GM19193 (cell line): ENCODE data around the gene BCOR.

Source experiments
- POLR2A ChIP-seq: IDR thresholded peaks from 4 replicates; pipeline ENCODE4 v1.6.1; 2011; ENCODE audit not compliant: insufficient read depth, insufficient read length; ENCODE audit errors: extremely low read depth

Gene BCOR

DNA sequence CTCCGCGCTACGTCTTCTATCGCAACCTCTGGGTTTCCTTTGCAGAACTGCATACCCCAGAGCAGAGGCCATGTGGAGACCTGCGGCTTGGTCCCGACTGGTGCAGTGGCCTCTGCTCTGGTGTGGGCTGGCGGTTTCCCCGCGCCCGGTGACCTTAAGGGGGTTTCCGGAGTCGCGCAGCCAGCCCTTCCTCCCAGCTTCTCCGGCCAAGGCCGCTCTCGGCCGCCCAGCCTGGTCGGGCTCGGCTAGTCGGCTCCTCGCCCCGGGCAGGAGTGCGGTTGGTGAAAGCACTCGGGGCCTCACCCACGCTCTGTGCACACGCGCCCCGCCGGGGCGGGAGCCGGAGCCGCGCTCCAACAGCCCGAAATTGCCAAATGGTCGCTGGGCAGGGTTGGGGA lies 84.9 kb downstream of the BCOR start:
- no peak for TF ChIP-seq POLR2A

GRCh38 chrX:40012039-40012867 lies 85.5 kb downstream of the BCOR start:
- TF ChIP-seq POLR2A, result no peak

GRCh38 chrX:40011322-40012038 lies 86.3 kb downstream of the BCOR start:
- TF ChIP-seq POLR2A, result no peak

DNA sequence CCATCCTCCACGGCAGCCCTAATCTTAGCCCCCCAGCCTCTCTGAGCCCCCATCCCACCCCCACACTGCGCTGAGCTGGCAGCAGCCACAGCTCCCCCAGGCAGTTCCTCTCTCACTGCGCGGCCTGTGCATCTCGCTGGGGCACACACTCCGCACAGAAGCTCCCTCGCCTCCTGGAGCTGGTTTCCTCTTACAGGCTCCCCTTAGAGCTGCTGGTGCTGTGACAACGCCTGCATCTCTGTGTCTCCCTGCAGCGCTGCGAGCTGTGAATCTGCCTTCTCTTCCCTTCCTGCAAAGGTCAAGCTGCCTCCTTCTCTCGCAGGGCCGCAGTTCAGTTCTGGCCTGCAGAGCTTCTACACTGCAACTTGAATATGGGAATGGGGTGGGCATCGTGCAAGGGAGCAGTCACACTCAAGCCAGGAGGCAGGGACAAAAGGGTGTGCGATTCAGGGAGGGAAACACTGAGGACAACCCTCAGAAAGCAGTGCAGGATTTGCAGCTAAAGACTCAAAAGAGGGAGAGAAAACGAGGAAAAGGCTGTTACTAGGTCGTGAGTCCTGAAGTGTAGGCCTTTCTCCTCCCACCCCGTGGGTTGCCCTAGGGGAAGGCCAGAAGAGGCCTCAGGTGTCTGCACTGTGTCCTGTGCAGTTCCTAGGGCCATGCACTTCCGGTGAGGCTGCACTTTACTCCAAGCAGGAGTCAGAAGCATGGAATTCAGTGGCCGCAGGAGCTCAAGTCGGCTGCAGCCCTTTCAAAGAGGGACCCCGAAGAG lies 87.0 kb downstream of the BCOR start:
- TF ChIP-seq POLR2A, result no peak

DNA sequence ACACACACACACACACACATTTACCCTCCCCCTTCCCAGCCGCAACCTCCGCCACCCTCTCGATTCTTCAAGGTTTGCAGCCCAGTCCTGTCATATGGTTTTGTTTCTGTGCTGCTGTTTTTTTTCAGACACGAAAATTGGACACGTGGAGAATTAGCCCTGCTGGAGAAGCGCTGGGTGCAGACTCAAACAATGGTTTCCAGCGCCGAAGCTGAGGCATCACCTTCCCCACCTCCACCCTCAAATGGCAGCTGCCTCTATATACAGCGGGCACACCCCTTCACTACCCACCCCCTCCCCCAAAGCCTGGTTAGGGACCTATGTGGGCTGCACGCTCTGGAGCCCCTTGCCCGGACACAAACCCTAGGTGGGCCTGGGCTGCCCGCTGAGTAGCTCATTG lies 87.9 kb downstream of the BCOR start:
- TF ChIP-seq POLR2A, result no peak

GRCh38 chrX:40009462-40009851 lies 88.3 kb downstream of the BCOR start:
- TF ChIP-seq POLR2A, result no peak

GRCh38 chrX:40008791-40009461 lies 88.8 kb downstream of the BCOR start:
- no peak for TF ChIP-seq POLR2A

GRCh38 chrX:40007756-40008705 lies 89.7 kb downstream of the BCOR start:
- no peak for TF ChIP-seq POLR2A

GRCh38 chrX:40007131-40007755 lies 90.5 kb downstream of the BCOR start:
- TF ChIP-seq POLR2A, result no peak

DNA sequence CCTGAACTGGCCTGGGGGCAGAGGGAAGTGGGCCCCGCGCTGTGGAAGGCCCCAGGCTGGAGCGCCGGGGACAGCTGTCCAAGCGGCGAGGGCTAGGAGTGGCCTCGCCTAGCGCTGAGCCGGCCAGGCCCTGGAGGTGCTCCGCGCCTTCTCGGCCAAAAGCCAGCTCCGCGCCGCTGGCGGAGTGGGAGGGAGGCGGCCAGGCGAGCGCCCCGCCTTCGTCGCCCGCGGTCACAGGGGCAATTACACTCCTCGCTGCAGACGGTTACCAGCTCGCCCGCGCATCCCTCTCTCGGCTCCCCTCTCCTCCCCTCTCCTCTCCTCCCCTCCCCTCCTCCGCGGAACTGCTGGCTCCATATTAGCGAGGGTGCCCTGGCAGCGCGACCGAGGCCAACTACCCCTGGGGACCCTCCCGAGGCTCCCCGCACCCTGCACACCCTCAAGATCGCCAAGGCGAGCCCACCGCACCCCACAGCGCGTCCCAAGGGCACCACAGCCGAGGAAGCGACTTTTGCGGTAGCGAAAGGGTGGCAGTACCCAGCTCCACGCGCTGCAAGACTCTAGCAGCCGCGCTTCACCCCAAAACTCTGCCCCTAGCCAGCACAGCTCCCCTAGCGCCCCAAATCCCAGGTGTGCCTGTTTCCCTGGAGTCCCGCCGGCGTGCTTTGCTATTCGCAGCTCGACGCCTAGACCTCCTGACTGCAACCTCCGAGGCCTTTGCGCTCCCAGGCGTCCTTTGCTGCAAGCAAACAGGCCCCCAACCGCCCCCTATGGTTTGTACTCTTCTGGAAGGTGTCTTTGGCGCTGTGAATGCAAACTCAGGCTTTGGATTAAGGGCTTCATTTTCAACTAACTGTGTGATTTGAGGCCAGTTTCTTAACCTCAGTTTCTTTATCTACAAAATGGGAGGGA lies 91.4 kb downstream of the BCOR start:
- no peak for TF ChIP-seq POLR2A

DNA sequence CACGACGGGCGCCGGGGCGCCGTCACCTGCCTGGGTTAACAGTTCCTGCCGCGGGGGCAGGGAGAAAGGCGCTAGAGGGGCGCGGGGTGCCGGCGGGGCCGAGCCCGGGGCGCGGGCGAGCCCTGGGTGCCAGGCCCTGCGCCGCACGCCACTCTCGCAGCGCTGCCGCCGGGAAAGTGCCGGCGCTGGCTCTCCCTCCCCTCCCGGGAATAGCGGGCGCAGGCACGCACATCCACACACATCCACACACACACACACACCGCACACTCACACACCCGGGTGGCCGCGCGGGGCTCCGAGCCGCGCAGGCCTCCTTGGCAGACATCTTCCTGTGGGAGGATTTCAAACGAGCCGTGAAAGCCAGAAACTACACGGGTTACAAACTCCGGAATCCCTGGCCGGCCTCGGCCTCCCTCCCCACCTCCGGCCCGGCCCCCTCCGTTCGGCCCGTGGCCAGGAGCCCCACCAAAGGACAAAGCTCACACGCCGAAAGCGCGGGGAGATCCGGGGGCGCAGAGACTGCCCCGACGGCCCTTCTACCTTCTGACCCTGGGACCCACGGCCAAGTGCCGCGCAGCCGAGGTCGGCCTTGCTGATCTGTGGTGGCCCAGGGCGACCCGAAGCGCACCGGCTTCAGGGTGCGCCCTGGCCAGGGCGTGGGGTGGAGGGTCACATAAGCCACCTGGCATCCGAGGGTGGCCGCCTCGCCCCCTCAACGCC lies 92.3 kb downstream of the BCOR start:
- TF ChIP-seq POLR2A, result no peak

DNA sequence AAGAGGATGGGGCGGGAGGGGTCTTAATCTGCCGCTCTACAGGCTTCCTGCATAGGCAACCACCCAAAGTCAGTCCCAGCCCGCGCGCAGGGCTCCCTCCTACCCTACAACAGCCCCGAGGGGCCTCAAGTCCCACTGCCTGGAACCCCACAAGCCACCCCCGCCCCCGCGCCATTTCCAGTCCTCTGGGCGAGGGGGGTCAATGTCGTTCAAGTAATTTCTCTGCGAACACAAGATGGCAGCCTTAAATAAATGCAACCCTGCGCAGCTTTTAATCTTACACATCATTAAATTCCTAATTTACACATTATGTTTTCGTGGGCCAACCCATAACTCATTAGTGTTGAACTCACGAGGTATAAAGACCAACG lies 92.9 kb downstream of the BCOR start:
- TF ChIP-seq POLR2A, result no peak

DNA sequence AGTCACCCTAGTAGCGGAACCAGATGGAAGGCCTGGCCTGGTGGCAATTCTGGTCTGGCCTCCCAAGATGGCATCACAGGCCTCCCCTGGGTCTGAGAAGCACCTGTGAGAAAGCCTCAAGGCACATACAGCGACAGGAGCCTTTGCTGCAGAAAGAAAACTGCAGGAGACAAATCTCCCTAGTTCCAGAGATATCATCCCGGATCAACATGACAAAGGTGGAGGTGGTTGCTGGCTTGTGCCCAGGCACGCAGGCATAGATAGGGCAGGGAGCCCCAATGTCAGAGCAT lies 93.6 kb downstream of the BCOR start:
- no peak for TF ChIP-seq POLR2A
